GM10248 (cell line): ENCODE results near the gene PIGN.
"Not testable (repeated sequence)": the region's sequence is repeated elsewhere in the genome, so short reads cannot be mapped to it uniquely, and the experiment has no call there.

Source experiments
- CTCF ChIA-PET: fragments of 300-600 bp; sonication (Branson Sonifier 250); formaldehyde crosslinking; extraction: SDS; loops from one replicate; lab custom pipeline; 2021; ENCODE audit warnings: antibody characterized with exemption; lab: Yijun Ruan, JAX
- POLR2A ChIA-PET: fragments of 350-650 bp; sonication (Branson Sonifier 250); formaldehyde crosslinking; extraction: SDS; loops from one replicate; lab custom pipeline; 2020; ENCODE audit warnings: antibody characterized with exemption; lab: Yijun Ruan, JAX
- DNase-seq: peaks from one replicate; pipeline ENCODE4 v3.0.0; 2012; ENCODE audit errors: extremely low spot score
- CTCF ChIP-seq: IDR thresholded peaks from 2 replicates; pipeline ENCODE4 v1.5.1; 2012; ENCODE audit warnings: mild to moderate bottlenecking, low read depth; ENCODE audit errors: extremely low read depth, missing control alignments, control extremely low read depth

Gene PIGN

DNA sequence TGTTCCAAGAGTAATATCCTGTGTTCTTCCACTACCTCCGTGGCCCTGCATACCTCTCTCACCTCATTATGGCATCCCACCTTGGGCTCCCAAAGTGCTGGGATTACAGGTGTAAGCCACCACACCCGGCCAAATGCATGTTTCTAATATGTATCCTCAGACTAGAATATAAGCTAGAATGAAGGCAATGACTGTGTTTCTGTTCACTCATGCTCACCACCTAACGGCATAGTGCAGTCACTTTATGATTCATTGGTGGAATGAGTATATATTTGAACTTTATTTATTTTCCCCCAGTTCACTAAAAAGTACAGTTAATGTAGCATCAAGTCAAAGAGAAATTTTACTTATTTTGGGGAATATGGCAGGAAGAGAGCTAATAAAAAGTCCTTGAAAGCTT is 11.3 kb downstream of the PIGN start:
- CTCF ChIA-PET = interaction anchor here (1.0 to 1.3 kb wide), 3 partner anchors 20 to 72 kb away, joined by 3 to 4 read pairs (median 4); no protein-coding TSS in a partner anchor
- no peak for DNase-seq
- POLR2A ChIA-PET = no interaction called here
- no peak for TF ChIP-seq CTCF

DNA sequence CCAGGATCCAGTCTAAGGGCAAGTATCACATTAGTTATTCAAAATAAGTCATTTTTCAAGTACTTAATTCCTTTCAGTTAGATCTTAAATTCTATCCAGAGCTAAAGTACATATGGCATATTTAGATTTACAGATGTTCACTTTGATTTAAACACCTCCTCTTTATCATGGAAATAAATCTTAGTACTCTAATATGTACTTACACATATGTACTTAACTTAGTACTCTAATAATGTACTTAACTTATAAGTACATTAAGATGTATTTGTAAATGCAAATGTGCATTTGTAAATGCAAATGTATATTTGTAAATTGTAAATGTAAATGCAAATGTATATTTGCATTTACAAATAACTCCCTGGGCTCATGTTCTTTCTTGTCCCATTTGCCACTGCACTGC is 14.6 kb downstream of the PIGN start:
- CTCF ChIA-PET = interaction anchor here (1.3 kb wide), 1 partner anchor 10 kb away, joined by 3 read pairs; no protein-coding TSS in a partner anchor
- POLR2A ChIA-PET = no interaction called here
- no peak for TF ChIP-seq CTCF
- DNase-seq = no peak

DNA sequence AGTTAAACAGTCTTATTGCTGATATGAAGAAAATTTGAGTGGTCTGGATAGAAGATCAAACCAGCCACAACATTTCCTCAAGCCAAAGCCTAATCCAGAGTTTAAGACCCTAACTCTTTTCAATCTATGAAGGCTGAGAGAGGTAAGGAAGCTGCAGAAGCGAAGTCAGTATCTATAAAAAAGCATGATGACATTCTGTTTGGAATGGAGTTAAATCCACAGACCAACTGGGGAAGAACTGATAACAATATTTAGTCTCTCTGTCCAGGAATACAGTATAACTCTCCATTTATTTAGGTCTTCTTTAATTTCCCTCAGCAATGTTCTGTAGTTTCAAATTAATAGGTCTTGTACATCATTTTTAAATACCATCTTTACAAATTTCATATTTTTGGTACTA is 16.0 kb downstream of the PIGN start:
- DNase-seq = no peak
- ChIA-PET POLR2A (no interaction called here), CTCF (interaction anchor here (2.8 kb wide), 1 partner anchor 11 kb away, joined by 7 read pairs; no protein-coding TSS in a partner anchor)
- no peak for TF ChIP-seq CTCF

- DNase-seq, POLR2A ChIA-PET: not testable (repeated sequence)
- CTCF ChIA-PET = interaction anchor here (1.2 to 2.2 kb wide), 3 partner anchors 12 to 17 kb away, joined by 3 to 7 read pairs (median 5); no protein-coding TSS in a partner anchor
Observed at GRCh38 chr18:62166524-62166923, 20.3 kb downstream of the PIGN start.

DNA sequence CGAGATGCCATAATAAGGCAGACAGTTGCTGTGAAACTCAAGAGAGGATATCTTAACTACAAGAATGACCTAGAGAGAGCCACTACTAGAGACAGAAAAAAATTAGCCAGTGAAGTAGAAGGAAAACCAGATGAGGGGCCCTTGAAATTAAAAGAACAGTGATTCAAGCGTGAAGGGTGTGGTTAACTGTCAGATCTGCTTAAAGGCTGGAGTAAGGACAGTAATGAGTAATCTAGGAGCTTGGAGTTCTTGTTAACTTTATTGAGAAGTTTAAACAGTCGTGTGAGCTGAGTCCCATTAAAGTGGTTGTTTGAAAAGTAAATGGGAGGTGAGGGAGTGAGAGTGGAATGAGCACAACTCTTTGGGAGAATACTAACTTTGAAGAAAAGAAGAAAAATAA is 21.3 kb downstream of the PIGN start:
- no peak for TF ChIP-seq CTCF
- no peak for DNase-seq
- POLR2A ChIA-PET = interaction anchor here (0.6 kb wide), 1 partner anchor 82 kb away, joined by 4 read pairs; no protein-coding TSS in a partner anchor
- CTCF ChIA-PET = interaction anchor here (1.1 to 3.0 kb wide), 5 partner anchors 9 to 84 kb away, joined by 3 to 10 read pairs (median 5); no protein-coding TSS in a partner anchor

DNA sequence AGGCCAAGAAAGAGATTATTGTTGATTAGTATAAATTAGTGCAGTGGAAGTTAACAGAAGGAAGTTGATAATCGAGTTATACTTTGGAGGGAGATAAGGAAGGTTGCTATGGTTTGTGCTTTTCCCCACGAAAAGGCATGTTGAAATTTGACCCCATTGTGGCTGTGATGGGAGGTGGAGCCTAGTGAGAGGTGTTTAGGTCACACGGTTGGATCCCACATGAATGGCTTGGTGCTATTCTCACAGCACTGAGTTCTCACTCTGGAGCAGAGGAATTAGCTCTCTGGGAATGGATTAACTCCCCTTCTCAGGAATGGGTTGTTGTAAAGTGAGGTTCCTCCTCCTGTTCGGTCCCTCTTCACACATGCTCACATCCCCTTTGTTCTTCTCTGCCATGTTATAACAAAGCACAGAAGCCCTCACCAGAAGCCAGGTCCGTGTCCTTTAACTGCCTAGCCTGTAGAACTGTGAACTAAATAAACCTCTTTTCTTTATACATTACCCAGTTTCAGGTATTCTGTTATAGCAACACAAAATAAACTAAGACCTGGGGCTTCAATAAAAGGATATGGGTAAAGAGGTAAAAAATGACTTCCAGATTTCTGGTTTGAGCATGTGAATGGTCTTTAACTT is 21.9 kb downstream of the PIGN start:
- CTCF ChIA-PET = interaction anchor here (1.1 to 3.0 kb wide), 5 partner anchors 9 to 85 kb away, joined by 3 to 10 read pairs (median 5); no protein-coding TSS in a partner anchor
- no peak for DNase-seq
- POLR2A ChIA-PET = no interaction called here
- TF ChIP-seq CTCF = no peak

DNA sequence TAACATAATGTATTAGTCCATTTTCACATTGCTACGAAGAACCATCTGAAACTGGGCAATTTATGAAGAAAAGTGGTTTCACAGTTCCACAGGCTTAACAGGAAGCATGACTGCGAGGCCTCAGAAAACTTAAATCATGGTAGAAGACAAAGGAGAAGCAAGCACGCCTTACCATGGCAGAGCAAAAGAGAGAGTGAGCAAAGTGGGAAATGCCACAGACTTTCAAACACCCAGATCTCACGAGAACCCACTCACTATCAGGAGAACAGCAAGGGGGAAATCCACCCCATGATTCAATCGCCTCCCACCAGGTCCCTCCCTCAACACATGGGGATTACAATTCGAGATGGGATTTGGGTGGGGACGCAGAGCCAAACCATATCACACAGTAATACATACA is 22.5 kb downstream of the PIGN start:
- no peak for DNase-seq
- no peak for TF ChIP-seq CTCF
- POLR2A ChIA-PET = no interaction called here
- CTCF ChIA-PET = interaction anchor here (1.1 to 3.0 kb wide), 3 partner anchors 10 to 85 kb away, joined by 3 to 10 read pairs (median 7); no protein-coding TSS in a partner anchor
